Right lobe of liver (tissue), 6 donors: Measurements from ENCODE around the gene ITCH. TPM values are rescaled to one million over a fixed set of nuclear protein-coding genes. Genes with fewer than 3 reads are reported as not detected.
"Not testable (repeated sequence)": the region's sequence is repeated elsewhere in the genome, so short reads cannot be mapped to it uniquely, and the experiment has no call there.

Source experiments
- ATAC-seq, 4 donors: fragments of 200-7000 bp; cut with Tn5 transposase; one replicate each; pipeline ENCODE4 v1.9.1; 2020; ENCODE audit warnings: mild to moderate bottlenecking in 4 of 4, moderate library complexity in 4 of 4
- DNase-seq, 3 donors: peaks; one replicate each; pipeline ENCODE4 v3.0.0-alpha.2; 2020
- H3K27ac ChIP-seq, 3 donors: fragments of 200-600 bp; one replicate each; pipeline ENCODE4 v1.8.0; 2022
- H3K27me3 ChIP-seq, 2 donors: fragments of 200-600 bp; one replicate each; pipeline ENCODE4 v1.8.0; 2022
- H3K36me3 ChIP-seq, 4 donors: fragments of 200-600 bp; sonication (generic) in 1 of 4; one replicate each; pipeline versions ENCODE4 v1.5.1 to v1.8.0; 2017 to 2022; ENCODE audit warnings: control low read depth in 1 of 4
- H3K4me1 ChIP-seq, 4 donors: fragments of 200-600 bp; sonication (generic) in 1 of 4; one replicate each; pipeline versions ENCODE4 v1.5.1 to v1.8.0; 2017 to 2022; ENCODE audit warnings: control low read depth in 1 of 4
- H3K4me3 ChIP-seq, 3 donors: fragments of 200-600 bp; one replicate each; pipeline ENCODE4 v1.8.0; 2022
- H3K9me3 ChIP-seq, 4 donors: fragments of 200-600 bp; sonication (generic) in 1 of 4; one replicate each; pipeline versions ENCODE4 v1.5.1 to v1.8.0; 2017 to 2022; ENCODE audit warnings: control low read depth in 1 of 4
- CTCF ChIP-seq, 4 donors: fragments of 200-600 bp in 3 of 4; fragments of 450-650 bp in 1 of 4; IDR thresholded peaks; one replicate each; pipeline versions ENCODE4 v1.5.1 to v1.8.0; 2016 to 2022; ENCODE audit warnings: antibody characterized with exemption in 4 of 4, mild to moderate bottlenecking in 2 of 4
- POLR2A ChIP-seq: fragments of 450-650 bp; IDR thresholded peaks from one replicate; pipeline ENCODE4 v1.6.1; 2017; ENCODE audit warnings: antibody characterized with exemption, mild to moderate bottlenecking
- WGBS: methylation state at CpG from one replicate; pipeline ENCODE4 v1.1.6; 2018; ENCODE audit warnings: low coverage, low lambda C conversion rate; ENCODE audit not compliant: insufficient coverage; ENCODE audit errors: missing lambda C conversion rate; 5-methylcytosine and 5-hydroxymethylcytosine counted together
- intact Hi-C, 2 donors: fragments of 100-400 bp; cut with DNase I; formaldehyde crosslinking; loops; one replicate each; pipeline versions ENCODE4 v1.11.2 to v1.14.1; 2022
- total RNA-seq, 6 experiments: library from RNA; depleted of rRNA in 2 of 6; stranded (reverse); fragments of >200 nt in 2 of 6; fragmentation: NEBNext Ultra II Directional in 3 of 6; extraction: Animal tissue kit (Norgen Biotek cat#: 25700) in 3 of 6; gene quantifications; one replicate each; pipeline versions ENCODE4 v1.1.0 to v1.2.4, GENCODE V29; 2016 to 2023
- donor health status: DM: no; HTN: yes; CAD: no.
- donor health status: DM: no; HTN: no; CAD: no.
- donor health status: DM: no; HTN: no; CAD: no.
- donor health status: DM: no; HTN: yes; CAD: no.
- donor health status: DM: no; HTN: yes; CAD: no.

ITCH gene
- total RNA-seq, 6 experiments from 2014 or later, result 32.8 to 71.4 (median 44.1) TPM

- intact Hi-C loops, result no loop called here
- DNase-seq, result no peak
- WGBS, result 48% methylated on average over 7 of the region's 7 CpGs
- no peaks in the 10 kb centered on the region for H3K4me1 ChIP-seq
- TF ChIP-seq CTCF (IDR thresholded peaks at IDR 0.05) (no peak), POLR2A (no peak)
- H3K27me3 ChIP-seq, result no peaks in the 10 kb centered on the region
- peak; percentile 53 to 86 (median 74) for ATAC-seq
- H3K9me3 ChIP-seq, result no peaks in the 10 kb centered on the region
- no peak overlapping the region for H3K4me3 ChIP-seq
- peaks cover 1 to 54% (median 26%) of the 10 kb centered on the region in 4 donors for H3K36me3 ChIP-seq
- H3K27ac ChIP-seq, result no peak overlapping the region
These were observed 132.2 kb downstream of the ITCH start for GRCh38 chr20:34495307-34495706.

- no peak overlapping the region for H3K4me3 ChIP-seq
- intact Hi-C loops, result no loop called here
- H3K27me3 ChIP-seq, result no peaks in the 10 kb centered on the region
- peaks cover 0 to 54% (median 22%) of the 10 kb centered on the region in 4 donors for H3K36me3 ChIP-seq
- WGBS, result no CpG with 5 or more reads among the region's 1 CpG
- DNase-seq (no peak), ATAC-seq (no peak)
- no peak overlapping the region for H3K27ac ChIP-seq
- no peak for TF ChIP-seq POLR2A
- no peak for TF ChIP-seq CTCF (IDR thresholded peaks at IDR 0.05)
- no peaks in the 10 kb centered on the region for H3K9me3 ChIP-seq
- no peaks in the 10 kb centered on the region for H3K4me1 ChIP-seq
These were observed 132.8 kb downstream of the ITCH start for GRCh38 chr20:34495916-34496315.

GRCh38 chr20:34497596-34497995, 134.5 kb downstream of the ITCH start:
- H3K36me3 ChIP-seq, result peaks cover 0 to 41% (median 16%) of the 10 kb centered on the region in 4 donors
- H3K4me3 ChIP-seq, DNase-seq, H3K27me3 ChIP-seq, H3K27ac ChIP-seq, H3K9me3 ChIP-seq, intact Hi-C loops, H3K4me1 ChIP-seq, ATAC-seq: not testable (repeated sequence)
- WGBS, result 94% methylated on average over 4 of the region's 6 CpGs

- 100% methylated on average over 1 of the region's 1 CpG for WGBS
These were observed 137.8 kb downstream of the ITCH start for GRCh38 chr20:34500823-34501222.

GRCh38 chr20:34506480-34506879, 143.4 kb downstream of the ITCH start:
- intact Hi-C loops, result no loop called here
- Histone ChIP-seq H3K4me3 (no peak overlapping the region), H3K4me1 (peaks cover 0 to 10% (median 0%) of the 10 kb centered on the region in 4 donors), H3K27me3 (no peaks in the 10 kb centered on the region), H3K9me3 (no peaks in the 10 kb centered on the region), H3K36me3 (peaks cover 5 to 61% (median 31%) of the 10 kb centered on the region in 4 donors), H3K27ac (no peak overlapping the region)
- no peak for ATAC-seq
- 93% methylated on average over 2 of the region's 3 CpGs for WGBS
- no peak for DNase-seq
- TF ChIP-seq POLR2A, result no peak
- no peak for TF ChIP-seq CTCF (IDR thresholded peaks at IDR 0.05)

More at GRCh38 chr20:34500823-34501222, 137.8 kb downstream of the ITCH start:
- no peak for ATAC-seq
- Histone ChIP-seq H3K27ac (no peak overlapping the region), H3K27me3 (no peaks in the 10 kb centered on the region), H3K4me3 (no peak overlapping the region), H3K4me1 (no peaks in the 10 kb centered on the region), H3K36me3 (peaks cover 2 to 36% (median 17%) of the 10 kb centered on the region in 4 donors), H3K9me3 (no peaks in the 10 kb centered on the region)
- no peak for DNase-seq
- TF ChIP-seq CTCF (IDR thresholded peaks at IDR 0.05) (no peak), POLR2A (no peak)
- intact Hi-C loops, result no loop called here
